Mucosa of rectum (tissue), 2 donors: ENCODE data around the gene SLC25A41.
A peak's percentile ranks its signal among the peaks of the same experiment; 100 is the strongest.

Source experiments
- H3K27ac ChIP-seq, 2 donors: one replicate each; pipeline ENCODE4 v1.7.0; 2013; ENCODE audit warnings: inconsistent platforms in 2 of 2, low read depth in 2 of 2, low read length in 2 of 2
- H3K27me3 ChIP-seq, 2 donors: one replicate each; pipeline ENCODE4 v1.7.0; 2013; ENCODE audit warnings: low read length in 2 of 2; ENCODE audit not compliant: control insufficient read depth in 2 of 2, insufficient read depth in 2 of 2
- H3K36me3 ChIP-seq, 2 donors: one replicate each; pipeline ENCODE4 v1.7.0; 2013; ENCODE audit warnings: low read length in 2 of 2; ENCODE audit not compliant: control insufficient read depth in 2 of 2, insufficient read depth in 2 of 2
- H3K4me1 ChIP-seq, 2 donors: one replicate each; pipeline ENCODE4 v1.7.0; 2013; ENCODE audit warnings: low read length in 2 of 2, mild to moderate bottlenecking in 1 of 2; ENCODE audit not compliant: control insufficient read depth in 2 of 2, insufficient read depth in 2 of 2
- H3K4me3 ChIP-seq, 2 donors: one replicate each; pipeline ENCODE4 v1.7.0; 2013; ENCODE audit warnings: low read length in 2 of 2
- H3K9ac ChIP-seq, 2 donors: one replicate each; pipeline ENCODE4 v1.7.0; 2013; ENCODE audit warnings: low read length in 2 of 2, low read depth in 1 of 2, mild to moderate bottlenecking in 1 of 2
- H3K9me3 ChIP-seq, 2 donors: one replicate each; pipeline ENCODE4 v1.7.0; 2013; ENCODE audit warnings: low read length in 2 of 2; ENCODE audit not compliant: control insufficient read depth in 2 of 2
- donor health status: healthy.
- donor health status: Normal muscosa, but diverticular disease.

The SLC25A41 gene

GRCh38 chr19:6475321-6476108 is 42.0 kb upstream of the SLC25A41 start:
- Histone ChIP-seq H3K9ac (peak overlapping the region; percentile 29 to 41), H3K27ac (no peak overlapping the region), H3K9me3 (no peaks in the 10 kb centered on the region), H3K27me3 (no peaks in the 10 kb centered on the region), H3K4me3 (peak overlapping the region; percentile 47 to 54), H3K4me1 (peaks cover 5 to 10% of the 10 kb centered on the region in 2 donors), H3K36me3 (no peaks in the 10 kb centered on the region)

GRCh38 chr19:6473647-6474046 is 40.1 kb upstream of the SLC25A41 start:
- no peak overlapping the region for H3K4me3 ChIP-seq
- H3K4me1 ChIP-seq, result peaks cover 5 to 10% of the 10 kb centered on the region in 2 donors
- no peaks in the 10 kb centered on the region for H3K27me3 ChIP-seq

DNA sequence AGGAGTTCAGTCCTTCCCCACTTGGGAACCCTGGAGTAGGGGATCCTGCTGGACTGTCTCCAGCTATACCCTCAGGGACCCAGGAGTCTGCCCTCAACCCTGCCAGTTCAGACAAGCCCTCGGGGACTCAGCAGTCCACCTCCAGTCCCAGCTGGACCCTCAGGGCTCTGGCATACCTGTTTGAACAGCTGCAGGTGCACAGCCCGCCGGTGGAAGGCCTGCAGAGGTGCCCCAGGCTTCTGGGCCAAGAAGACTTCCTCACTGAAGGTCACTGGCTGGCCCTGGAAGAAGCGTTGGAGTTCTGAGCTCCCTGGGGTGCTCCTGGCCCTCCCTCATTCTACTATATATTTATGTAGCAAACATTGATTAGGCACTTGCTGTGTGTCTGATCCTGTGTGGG is 39.1 kb upstream of the SLC25A41 start:
- no peak overlapping the region for H3K4me3 ChIP-seq
- H3K27ac ChIP-seq, result no peak overlapping the region
- no peaks in the 10 kb centered on the region for H3K27me3 ChIP-seq
- H3K9ac ChIP-seq, result no peak overlapping the region
- H3K36me3 ChIP-seq, result peaks cover 0 to 8% of the 10 kb centered on the region in 2 donors
- H3K4me1 ChIP-seq, result peaks cover 5 to 10% of the 10 kb centered on the region in 2 donors
- no peaks in the 10 kb centered on the region for H3K9me3 ChIP-seq

More at GRCh38 chr19:6473647-6474046, 40.1 kb upstream of the SLC25A41 start:
- Histone ChIP-seq H3K27ac (no peak overlapping the region), H3K9me3 (no peaks in the 10 kb centered on the region), H3K9ac (no peak overlapping the region), H3K36me3 (peaks cover 0 to 3% of the 10 kb centered on the region in 2 donors)

DNA sequence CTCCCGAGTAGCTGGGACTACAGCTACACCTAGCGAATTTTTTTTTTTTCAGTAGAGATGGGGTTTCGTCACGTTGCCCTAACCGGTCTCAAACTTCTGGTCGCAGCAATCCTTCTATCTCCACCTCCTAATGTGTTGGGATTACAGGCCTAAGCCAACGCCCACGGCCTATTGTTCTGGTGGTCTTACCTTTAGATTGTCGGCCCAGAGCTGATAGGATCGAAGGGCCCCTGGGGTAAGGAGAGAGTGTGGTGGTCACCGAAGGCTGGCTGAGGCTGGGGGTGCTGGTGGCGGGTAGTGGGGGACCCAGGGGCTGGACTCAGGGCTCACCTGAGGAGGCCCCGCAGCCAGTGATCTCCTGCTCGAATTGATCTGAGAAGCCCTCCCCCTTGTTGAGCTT is 37.5 kb upstream of the SLC25A41 start:
- no peak overlapping the region for H3K27ac ChIP-seq
- H3K27me3 ChIP-seq, result no peaks in the 10 kb centered on the region
- no peak overlapping the region for H3K4me3 ChIP-seq
- no peak overlapping the region for H3K9ac ChIP-seq
- no peaks in the 10 kb centered on the region for H3K9me3 ChIP-seq
- H3K4me1 ChIP-seq, result peaks cover 3 to 5% of the 10 kb centered on the region in 2 donors
- peaks cover 8 to 18% of the 10 kb centered on the region in 2 donors for H3K36me3 ChIP-seq

GRCh38 chr19:6470173-6470572 is 36.6 kb upstream of the SLC25A41 start:
- Histone ChIP-seq H3K27ac (no peak overlapping the region), H3K36me3 (peaks cover 9 to 20% of the 10 kb centered on the region in 2 donors), H3K4me1 (peaks cover 0 to 5% of the 10 kb centered on the region in 2 donors)

DNA sequence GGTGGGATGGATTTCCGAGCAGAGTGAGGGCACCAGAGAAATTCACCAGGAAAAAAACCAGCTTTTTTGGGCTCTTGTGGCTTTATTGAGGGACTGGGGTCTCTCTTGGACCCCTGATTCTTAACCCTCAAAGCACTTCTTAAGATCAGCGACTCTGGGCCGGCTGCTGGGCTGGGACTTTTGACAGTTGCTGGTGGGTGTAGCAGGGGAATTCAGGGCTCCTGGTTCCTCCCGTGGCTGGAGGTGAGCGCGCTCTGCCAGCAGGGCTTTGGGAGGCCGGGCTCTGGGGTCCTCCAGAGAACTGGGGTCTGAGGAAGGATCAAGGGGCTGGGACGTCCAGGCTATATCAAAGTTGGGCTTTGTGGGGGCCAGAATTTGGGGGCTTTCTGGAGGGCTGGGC is 33.8 kb upstream of the SLC25A41 start:
- Histone ChIP-seq H3K27me3 (no peaks in the 10 kb centered on the region), H3K9ac (no peak overlapping the region), H3K27ac (no peak overlapping the region), H3K4me1 (peaks cover 2 to 11% of the 10 kb centered on the region in 2 donors), H3K4me3 (no peak overlapping the region), H3K36me3 (peaks cover 9 to 20% of the 10 kb centered on the region in 2 donors), H3K9me3 (no peaks in the 10 kb centered on the region)

More at GRCh38 chr19:6470173-6470572, 36.6 kb upstream of the SLC25A41 start:
- Histone ChIP-seq H3K9ac (no peak overlapping the region), H3K4me3 (no peak overlapping the region), H3K27me3 (no peaks in the 10 kb centered on the region), H3K9me3 (no peaks in the 10 kb centered on the region)

- H3K27me3 ChIP-seq, result no peaks in the 10 kb centered on the region
- no peak overlapping the region for H3K4me3 ChIP-seq
- no peaks in the 10 kb centered on the region for H3K9me3 ChIP-seq
- H3K4me1 ChIP-seq, result peaks cover 6 to 17% of the 10 kb centered on the region in 2 donors
- no peak overlapping the region for H3K9ac ChIP-seq
- no peak overlapping the region for H3K27ac ChIP-seq
- H3K36me3 ChIP-seq, result peaks cover 9 to 20% of the 10 kb centered on the region in 2 donors
These were observed 33.1 kb upstream of the SLC25A41 start for GRCh38 chr19:6466526-6467248.

DNA sequence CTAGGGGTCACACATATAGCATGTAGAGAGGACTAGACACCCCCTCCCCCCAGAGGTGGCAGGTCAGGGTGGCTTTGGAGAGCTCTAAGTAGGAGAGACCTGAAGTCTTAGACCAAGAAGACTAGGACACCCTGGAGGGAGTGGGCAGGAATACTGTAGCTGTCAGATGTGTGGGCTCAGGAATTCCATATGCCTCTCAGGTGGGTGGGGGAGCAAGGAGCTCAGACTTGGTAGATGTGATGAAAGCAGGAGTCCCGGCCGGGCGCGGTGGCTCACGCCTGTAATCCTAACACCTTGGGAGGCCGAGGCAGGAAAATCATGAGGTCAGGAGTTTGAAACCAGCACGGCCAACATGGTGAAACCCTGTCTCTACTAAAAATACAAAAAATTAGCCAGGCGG is 32.1 kb upstream of the SLC25A41 start:
- Histone ChIP-seq H3K4me1 (peaks cover 9 to 19% of the 10 kb centered on the region in 2 donors), H3K9me3 (no peaks in the 10 kb centered on the region), H3K27ac (no peak overlapping the region), H3K36me3 (peaks cover 9 to 20% of the 10 kb centered on the region in 2 donors), H3K4me3 (peak overlapping the region; percentile 70 to 80), H3K27me3 (no peaks in the 10 kb centered on the region), H3K9ac (peak overlapping the region in 1 of 2 donors; percentile 95)

DNA sequence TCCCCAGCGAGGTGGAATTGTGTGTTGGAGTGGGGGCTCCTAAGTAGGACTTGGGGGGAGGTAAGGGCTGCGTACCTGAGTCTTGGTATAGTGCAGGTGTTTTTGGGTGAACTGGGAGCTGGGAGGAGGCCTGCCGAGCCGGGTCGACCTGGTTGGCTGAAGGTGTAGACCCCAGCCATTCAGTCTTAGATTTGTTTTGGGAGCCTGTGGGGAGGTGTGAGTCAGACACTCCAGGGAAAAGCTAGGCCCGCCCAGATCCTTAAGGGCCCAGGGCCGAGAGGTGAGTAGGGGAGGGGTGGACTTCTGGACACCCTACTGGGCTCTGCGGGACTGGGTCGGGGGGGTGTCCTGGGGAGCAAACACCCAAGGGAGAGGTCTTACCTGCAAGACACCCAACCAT is 31.4 kb upstream of the SLC25A41 start:
- Histone ChIP-seq H3K27ac (peak overlapping the region; percentile 93 to 95), H3K4me3 (peak overlapping the region; percentile 70 to 80), H3K4me1 (peaks cover 12 to 22% of the 10 kb centered on the region in 2 donors), H3K9me3 (no peaks in the 10 kb centered on the region), H3K27me3 (no peaks in the 10 kb centered on the region), H3K36me3 (peaks cover 9 to 20% of the 10 kb centered on the region in 2 donors), H3K9ac (peak overlapping the region; percentile 86 to 95)
